Natural killer cell (primary cell): Measurements from ENCODE around the gene PIPOX. TPM values are rescaled to one million over a fixed set of nuclear protein-coding genes. Genes with fewer than 3 reads are reported as not detected.
A peak's percentile ranks its signal among the peaks of the same experiment; 100 is the strongest.

ENCODE experiments used
- ATAC-seq, 3 donors: fragments of 150-1000 bp in 2 of 3; fragments of 200-7000 bp in 1 of 3; cut with Tn5 transposase; 1 replicate in 1 of 3; 2 replicates in 2 of 3; pipeline ENCODE4 v1.10.0; 2021; ENCODE audit warnings: mild to moderate bottlenecking in 2 of 3, moderate library complexity in 2 of 3
- DNase-seq, 2 donors: peaks; one replicate each; pipeline versions ENCODE4 v3.0.0 to v3.0.0-alpha.2; 2013 to 2021; ENCODE audit warnings: mixed read lengths in 1 of 2
- H3K27ac ChIP-seq: one replicate; pipeline ENCODE4 v1.5.1; 2013; ENCODE audit warnings: mild to moderate bottlenecking, low read length
- H3K27me3 ChIP-seq: one replicate; pipeline ENCODE4 v1.6.1; 2013; ENCODE audit warnings: low read length; ENCODE audit not compliant: control insufficient read depth, insufficient read depth
- H3K36me3 ChIP-seq: one replicate; pipeline ENCODE4 v1.6.1; 2013; ENCODE audit warnings: low read length; ENCODE audit not compliant: control insufficient read depth, insufficient read depth
- H3K4me1 ChIP-seq: one replicate; pipeline ENCODE4 v1.6.1; 2013; ENCODE audit warnings: low read length; ENCODE audit not compliant: control insufficient read depth, insufficient read depth
- H3K4me3 ChIP-seq: one replicate; pipeline ENCODE4 v1.5.1; 2013; ENCODE audit warnings: low read length
- H3K9me3 ChIP-seq: one replicate; pipeline ENCODE4 v1.6.1; 2013; ENCODE audit warnings: low read length; ENCODE audit not compliant: control insufficient read depth, insufficient read depth
- H3K27ac Mint-ChIP-seq, 2 donors: one replicate each; pipeline ENCODE4 v1.8.0; 2022; ENCODE audit warnings: mild to moderate bottlenecking in 2 of 2, mixed read lengths in 2 of 2, moderate library complexity in 1 of 2
- H3K27me3 Mint-ChIP-seq, 2 donors: one replicate each; pipeline ENCODE4 v1.8.0; 2022; ENCODE audit warnings: low read depth in 2 of 2, mixed read lengths in 2 of 2
- H3K36me3 Mint-ChIP-seq: one replicate; pipeline ENCODE4 v1.8.0; 2022; ENCODE audit warnings: mixed read lengths
- H3K4me1 Mint-ChIP-seq, 2 donors: one replicate each; pipeline ENCODE4 v1.8.0; 2022; ENCODE audit warnings: mixed read lengths in 2 of 2
- H3K4me3 Mint-ChIP-seq: one replicate; pipeline ENCODE4 v1.8.0; 2022; ENCODE audit warnings: mild to moderate bottlenecking, moderate library complexity, mixed read lengths
- H3K9me3 Mint-ChIP-seq, 2 donors: one replicate each; pipeline ENCODE4 v1.8.0; 2022; ENCODE audit warnings: mixed read lengths in 2 of 2
- WGBS: methylation state at CpG from one replicate; pipeline ENCODE4 v1.1.7; 2013; ENCODE audit warnings: missing lambda C conversion rate; ENCODE audit not compliant: insufficient coverage; 5-methylcytosine and 5-hydroxymethylcytosine counted together
- intact Hi-C: fragments of 100-400 bp; cut with micrococcal nuclease; formaldehyde crosslinking; loops from one replicate; pipeline ENCODE4 v1.14.2; 2022
- total RNA-seq, 4 donors: library from RNA; stranded (reverse); fragments of 120-200 nt in 1 of 4; gene quantifications; one replicate each; pipeline versions ENCODE4 v1.2.3 to v1.2.4, GENCODE V29; 2013 to 2022
- TF ChIP-seq, protein P1 (sequence below): fragments of 200-600 bp; IDR thresholded peaks from one replicate; pipeline ENCODE4 v1.8.0; 2022; ENCODE audit warnings: antibody characterized with exemption

The PIPOX gene
- total RNA-seq, 3 donors from 2014 or later (not counting 1 experiment from before 2014, with no cell fraction given), result 3.0 to 5.8 (median 3.4) TPM

DNA sequence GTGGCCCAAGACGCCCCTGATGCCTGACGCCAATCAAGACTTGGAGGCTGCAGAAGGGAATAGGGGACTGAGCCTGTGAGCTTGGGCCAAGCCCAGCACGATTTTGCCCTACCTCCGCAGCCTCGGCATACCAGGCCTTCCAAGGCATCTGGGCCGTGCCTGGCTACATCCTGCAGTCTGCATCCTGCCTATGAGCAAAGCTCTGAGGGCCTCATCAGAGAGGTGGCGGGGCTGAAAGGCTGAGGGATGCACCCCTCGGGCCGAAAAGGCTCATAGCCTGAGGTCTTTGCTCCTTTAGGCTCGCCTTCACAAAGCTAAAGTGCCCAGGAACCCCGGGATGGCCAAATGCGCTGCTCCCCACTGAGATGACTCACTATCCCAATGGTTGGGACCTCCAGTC lies 39.7 kb upstream of the PIPOX start:
- H3K4me1 Mint-ChIP-seq, result peaks cover 0 to 7% of the 10 kb centered on the region in 2 donors
- Histone ChIP-seq H3K27me3 (peaks cover 39% of the 10 kb centered on the region), H3K4me3 (no peak overlapping the region), H3K36me3 (no peaks in the 10 kb centered on the region), H3K27ac (no peak overlapping the region), H3K4me1 (peaks cover 3% of the 10 kb centered on the region), H3K9me3 (no peaks in the 10 kb centered on the region)
- ATAC-seq (no peak), DNase-seq (no peak)
- no peak overlapping the region for H3K4me3 Mint-ChIP-seq
- H3K27ac Mint-ChIP-seq, result no peak overlapping the region
- 73% methylated on average over 12 of the region's 12 CpGs for WGBS
- H3K36me3 Mint-ChIP-seq, result no peaks in the 10 kb centered on the region
- TF ChIP-seq, protein P1, sequence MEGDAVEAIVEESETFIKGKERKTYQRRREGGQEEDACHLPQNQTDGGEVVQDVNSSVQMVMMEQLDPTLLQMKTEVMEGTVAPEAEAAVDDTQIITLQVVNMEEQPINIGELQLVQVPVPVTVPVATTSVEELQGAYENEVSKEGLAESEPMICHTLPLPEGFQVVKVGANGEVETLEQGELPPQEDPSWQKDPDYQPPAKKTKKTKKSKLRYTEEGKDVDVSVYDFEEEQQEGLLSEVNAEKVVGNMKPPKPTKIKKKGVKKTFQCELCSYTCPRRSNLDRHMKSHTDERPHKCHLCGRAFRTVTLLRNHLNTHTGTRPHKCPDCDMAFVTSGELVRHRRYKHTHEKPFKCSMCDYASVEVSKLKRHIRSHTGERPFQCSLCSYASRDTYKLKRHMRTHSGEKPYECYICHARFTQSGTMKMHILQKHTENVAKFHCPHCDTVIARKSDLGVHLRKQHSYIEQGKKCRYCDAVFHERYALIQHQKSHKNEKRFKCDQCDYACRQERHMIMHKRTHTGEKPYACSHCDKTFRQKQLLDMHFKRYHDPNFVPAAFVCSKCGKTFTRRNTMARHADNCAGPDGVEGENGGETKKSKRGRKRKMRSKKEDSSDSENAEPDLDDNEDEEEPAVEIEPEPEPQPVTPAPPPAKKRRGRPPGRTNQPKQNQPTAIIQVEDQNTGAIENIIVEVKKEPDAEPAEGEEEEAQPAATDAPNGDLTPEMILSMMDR, result no peak
- no peaks in the 10 kb centered on the region for H3K9me3 Mint-ChIP-seq
- intact Hi-C loops, result no loop called here
- peaks cover 32 to 38% of the 10 kb centered on the region in 2 donors for H3K27me3 Mint-ChIP-seq

DNA sequence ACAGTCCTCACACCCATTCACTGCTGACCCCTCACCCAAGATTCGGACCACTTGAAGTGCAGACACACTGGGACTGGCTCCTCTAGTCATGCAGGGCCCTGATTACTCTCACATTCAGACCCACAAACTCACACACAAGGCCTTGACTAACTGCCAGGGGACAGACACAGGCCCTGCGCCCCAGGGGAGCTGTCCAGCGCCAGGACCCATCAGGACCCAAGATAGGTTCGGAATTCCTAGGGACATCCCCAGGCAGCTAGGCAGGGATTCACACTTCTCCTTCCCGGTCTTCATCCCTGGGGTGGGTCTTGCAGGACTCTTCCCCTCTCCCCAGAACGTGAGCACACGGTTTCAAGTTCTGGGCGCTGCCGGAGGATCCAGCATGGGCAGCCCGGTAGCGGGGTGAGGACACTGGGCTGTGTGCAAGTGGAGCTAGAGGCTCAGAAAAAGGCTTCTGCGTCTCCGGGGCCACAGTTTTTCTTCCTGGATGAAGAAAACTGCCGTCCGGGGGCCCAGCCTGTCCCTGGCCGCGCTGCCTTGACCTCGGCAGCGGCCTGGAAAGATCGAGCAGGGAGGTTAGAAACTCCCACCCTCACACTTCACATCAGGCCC lies 38.8 kb upstream of the PIPOX start:
- WGBS, result 63% methylated on average over 20 of the region's 20 CpGs
- Histone ChIP-seq H3K4me1 (peaks cover 3% of the 10 kb centered on the region), H3K27ac (no peak overlapping the region), H3K36me3 (no peaks in the 10 kb centered on the region), H3K9me3 (no peaks in the 10 kb centered on the region), H3K4me3 (no peak overlapping the region), H3K27me3 (peaks cover 37% of the 10 kb centered on the region)
- ATAC-seq (no peak), DNase-seq (no peak)
- peaks cover 36 to 43% of the 10 kb centered on the region in 2 donors for H3K27me3 Mint-ChIP-seq
- no peak overlapping the region for H3K27ac Mint-ChIP-seq
- H3K4me1 Mint-ChIP-seq, result peaks cover 0 to 7% of the 10 kb centered on the region in 2 donors
- TF ChIP-seq, protein P1, result no peak
- H3K36me3 Mint-ChIP-seq, result no peaks in the 10 kb centered on the region
- no peak overlapping the region for H3K4me3 Mint-ChIP-seq
- intact Hi-C loops, result no loop called here
- H3K9me3 Mint-ChIP-seq, result no peaks in the 10 kb centered on the region

DNA sequence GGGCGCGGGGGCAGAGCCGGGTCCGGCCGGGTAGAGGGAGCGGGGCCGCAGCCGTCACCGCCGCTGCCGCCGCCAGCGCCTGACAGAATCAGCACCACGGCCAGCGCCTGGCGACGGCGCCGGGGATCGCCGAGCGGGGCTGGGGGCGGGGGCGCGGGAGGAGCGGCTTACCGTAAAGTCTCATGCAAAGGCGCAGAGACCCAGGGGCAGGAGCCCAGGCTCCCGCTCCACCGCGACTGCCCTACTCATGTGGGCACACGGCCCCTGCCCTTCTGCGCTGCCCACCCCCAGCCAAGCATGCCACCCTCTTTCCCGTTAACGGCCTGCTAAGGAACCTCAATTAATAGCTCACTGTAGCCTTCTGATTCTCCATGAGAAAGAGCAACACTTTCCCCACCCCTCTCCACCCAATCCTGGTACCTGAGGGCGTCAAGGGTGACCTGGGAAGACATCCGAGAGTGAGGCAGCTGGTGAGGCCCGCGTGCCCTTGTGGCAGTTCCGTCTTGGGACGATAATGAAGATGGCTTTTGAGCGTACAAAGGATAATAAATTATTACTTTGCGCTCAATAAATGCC lies 36.9 kb upstream of the PIPOX start, which contains the start of gene SEZ6:
Gene SEZ6 (minus strand): TSS at position 98 of the 576 bp plus-strand sequence. CDS start 164 bp downstream, outside the sequence.
- 8% methylated on average over 43 of the region's 43 CpGs for WGBS
- peaks cover 37% of the 10 kb centered on the region for H3K27me3 ChIP-seq
- peak within 1 kb of the TSS; percentile 37 for H3K4me3 Mint-ChIP-seq

More for the DNA sequence above, 36.9 kb upstream of the PIPOX start, which contains the start of gene SEZ6:
- H3K27ac ChIP-seq, result no peak within 1 kb of the TSS
- peaks cover 3% of the 10 kb centered on the region for H3K4me1 ChIP-seq
- peaks cover 0 to 7% of the 10 kb centered on the region in 2 donors for H3K4me1 Mint-ChIP-seq
- intact Hi-C loops, result no loop called here
- H3K36me3 ChIP-seq, result no peaks in the 10 kb centered on the region
- ATAC-seq, result peak; percentile 84 to 98 (median 95)
- no peak within 1 kb of the TSS for H3K27ac Mint-ChIP-seq
- H3K36me3 Mint-ChIP-seq, result no peaks in the 10 kb centered on the region
- TF ChIP-seq, protein P1, result no peak
- H3K9me3 Mint-ChIP-seq, result no peaks in the 10 kb centered on the region
- H3K4me3 ChIP-seq, result no peak within 1 kb of the TSS
- peak; percentile 69 to 74 for DNase-seq
- peaks cover 48 to 49% of the 10 kb centered on the region in 2 donors for H3K27me3 Mint-ChIP-seq
- H3K9me3 ChIP-seq, result no peaks in the 10 kb centered on the region
